MCF 10A (cell line): Measurements from ENCODE around the gene MYOM3. TPM values are rescaled to one million over a fixed set of nuclear protein-coding genes. Genes with fewer than 3 reads are reported as not detected.

Experiments
- BruUV-seq: library from RNA; stranded (reverse); fragments of 400-500 nt; replicated peaks from 2 replicates; lab custom pipeline; 2021; lab: Mats Ljungman, UMichigan
- CTCF ChIA-PET: fragments of 300-600 bp; sonication (Branson Sonifier 250); formaldehyde crosslinking; extraction: SDS; loops from one replicate; lab custom pipeline; 2021; ENCODE audit warnings: antibody characterized with exemption, inconsistent platforms; lab: Yijun Ruan, JAX
- POLR2A ChIA-PET: fragments of 300-600, 350-650 bp; sonication (Branson Sonifier 250); formaldehyde crosslinking; extraction: SDS; loops from one replicate; lab custom pipeline; 2020; ENCODE audit warnings: antibody characterized with exemption, inconsistent platforms; lab: Yijun Ruan, JAX
- DNase-seq: peaks from one replicate; pipeline ENCODE4 v3.0.0-alpha.2; 2018; ENCODE audit not compliant: unreplicated experiment
- H3K27ac Mint-ChIP-seq: one replicate; pipeline ENCODE4 v1.8.0; 2022; ENCODE audit warnings: mild to moderate bottlenecking, low read depth, mixed read lengths; ENCODE audit not compliant: unreplicated experiment
- H3K27me3 Mint-ChIP-seq: one replicate; pipeline ENCODE4 v1.8.0; 2022; ENCODE audit warnings: mixed read lengths; ENCODE audit not compliant: insufficient read depth, unreplicated experiment
- H3K36me3 Mint-ChIP-seq: one replicate; pipeline ENCODE4 v1.8.0; 2022; ENCODE audit warnings: mild to moderate bottlenecking, moderate library complexity, mixed read lengths; ENCODE audit not compliant: insufficient read depth, unreplicated experiment
- H3K4me1 Mint-ChIP-seq: one replicate; pipeline ENCODE4 v1.8.0; 2022; ENCODE audit warnings: mixed read lengths; ENCODE audit not compliant: insufficient read depth, unreplicated experiment
- H3K4me3 Mint-ChIP-seq: one replicate; pipeline ENCODE4 v1.8.0; 2022; ENCODE audit warnings: mild to moderate bottlenecking, moderate library complexity, mixed read lengths; ENCODE audit not compliant: unreplicated experiment
- H3K9me3 Mint-ChIP-seq: one replicate; pipeline ENCODE4 v1.8.0; 2022; ENCODE audit warnings: mixed read lengths; ENCODE audit not compliant: unreplicated experiment
- CTCF ChIP-seq: fragments of 200-600 bp; IDR thresholded peaks from one replicate; pipeline ENCODE4 v1.8.0; 2022; ENCODE audit warnings: antibody characterized with exemption, mild to moderate bottlenecking; ENCODE audit not compliant: unreplicated experiment
- intact Hi-C: fragments of 100-400 bp; cut with micrococcal nuclease; formaldehyde crosslinking; loops from 2 replicates; pipeline ENCODE4 v1.14.1; 2022
- total RNA-seq: library from RNA; stranded (reverse); gene quantifications from 2 replicates; pipeline ENCODE4 v1.2.3, GENCODE V29; 2022

MYOM3 gene
- total RNA-seq, 1 experiment from 2014 or later = 0.05 TPM

- Mint-ChIP-seq H3K9me3 (no peaks in the 10 kb centered on the region), H3K4me3 (no peak overlapping the region), H3K27ac (no peak overlapping the region), H3K36me3 (no peaks in the 10 kb centered on the region), H3K27me3 (no peaks in the 10 kb centered on the region), H3K4me1 (peaks cover 5% of the 10 kb centered on the region)
- ChIA-PET POLR2A (no interaction called here), CTCF (interaction anchor here (0.6 to 0.9 kb wide), 3 partner anchors 75 to 258 kb away, joined by 3 read pairs; no protein-coding TSS in a partner anchor)
- no peak for DNase-seq
- no TSS peak for BruUV-seq
- TF ChIP-seq CTCF = no peak
- intact Hi-C loops = no loop called here
These were observed 44.0 kb downstream of the MYOM3 start for GRCh38 chr1:24067978-24068377.

GRCh38 chr1:24065304-24065703 lies 46.6 kb downstream of the MYOM3 start:
- Mint-ChIP-seq H3K27me3 (no peaks in the 10 kb centered on the region), H3K4me1 (peaks cover 5% of the 10 kb centered on the region), H3K9me3 (peaks cover 12% of the 10 kb centered on the region), H3K4me3 (no peak overlapping the region), H3K27ac (no peak overlapping the region), H3K36me3 (no peaks in the 10 kb centered on the region)
- intact Hi-C loops = no loop called here
- no TSS peak for BruUV-seq
- DNase-seq = no peak
- POLR2A ChIA-PET = no interaction called here
- CTCF ChIA-PET = no interaction called here
- no peak for TF ChIP-seq CTCF

- ChIA-PET CTCF (interaction anchor here (1.9 kb wide), 1 partner anchor 9 kb away, joined by 12 read pairs; no protein-coding TSS in a partner anchor), POLR2A (no interaction called here)
- intact Hi-C loops = no loop called here
- DNase-seq = no peak
- H3K4me1 Mint-ChIP-seq = peaks cover 5% of the 10 kb centered on the region
- H3K9me3 Mint-ChIP-seq = peaks cover 12% of the 10 kb centered on the region
- H3K4me3 Mint-ChIP-seq = no peak overlapping the region
- H3K27ac Mint-ChIP-seq = no peak overlapping the region
- BruUV-seq = no TSS peak
- H3K27me3 Mint-ChIP-seq = no peaks in the 10 kb centered on the region
- no peaks in the 10 kb centered on the region for H3K36me3 Mint-ChIP-seq
- no peak for TF ChIP-seq CTCF
These were observed 49.7 kb downstream of the MYOM3 start for GRCh38 chr1:24062221-24062620.

GRCh38 chr1:24060482-24060881 lies 51.5 kb downstream of the MYOM3 start:
- H3K4me3 Mint-ChIP-seq = no peak overlapping the region
- intact Hi-C loops = no loop called here
- no peaks in the 10 kb centered on the region for H3K36me3 Mint-ChIP-seq
- POLR2A ChIA-PET = no interaction called here
- no peaks in the 10 kb centered on the region for H3K4me1 Mint-ChIP-seq
- BruUV-seq = no TSS peak
- CTCF ChIA-PET = interaction anchor here (1.2 to 1.9 kb wide), 3 partner anchors 10 to 11 kb away, joined by 5 to 12 read pairs (median 6); no protein-coding TSS in a partner anchor
- no peaks in the 10 kb centered on the region for H3K27me3 Mint-ChIP-seq
- peaks cover 12% of the 10 kb centered on the region for H3K9me3 Mint-ChIP-seq
- no peak overlapping the region for H3K27ac Mint-ChIP-seq
- no peak for DNase-seq
- TF ChIP-seq CTCF = no peak
